HUES64 (cell line): ENCODE results near the gene ALDH7A1.
"Not testable (repeated sequence)": the region's sequence is repeated elsewhere in the genome, so short reads cannot be mapped to it uniquely, and the experiment has no call there.

ENCODE experiments used
- H3K27ac ChIP-seq: 2 replicates; pipeline ENCODE4 v1.7.0; 2013; ENCODE audit warnings: low read depth, low read length, inconsistent platforms
- H3K27me3 ChIP-seq: 2 replicates; pipeline ENCODE4 v1.6.1; 2013; ENCODE audit warnings: mild to moderate bottlenecking, low read length; ENCODE audit not compliant: insufficient read depth
- H3K36me3 ChIP-seq: 2 replicates; pipeline ENCODE4 v1.6.1; 2013; ENCODE audit warnings: mild to moderate bottlenecking, low read length; ENCODE audit not compliant: insufficient read depth
- H3K4me1 ChIP-seq: 2 replicates; pipeline ENCODE4 v1.6.1; 2013; ENCODE audit warnings: mild to moderate bottlenecking, low read length, moderate library complexity; ENCODE audit not compliant: insufficient read depth
- H3K4me3 ChIP-seq: 2 replicates; pipeline ENCODE4 v1.5.1; 2013; ENCODE audit warnings: mild to moderate bottlenecking, low read length, moderate library complexity
- H3K9ac ChIP-seq: 2 replicates; pipeline ENCODE4 v1.6.1; 2013; ENCODE audit warnings: mild to moderate bottlenecking, low read depth, low read length
- H3K9me3 ChIP-seq: 2 replicates; pipeline ENCODE4 v1.6.1; 2013; ENCODE audit warnings: low read depth, low read length; ENCODE audit not compliant: insufficient read depth
- WGBS: fragments of 150-250, 120-280 bp; methylation state at CpG from one replicate; pipeline ENCODE4 v1.1.7; 2013; ENCODE audit warnings: missing lambda C conversion rate; 5-methylcytosine and 5-hydroxymethylcytosine counted together

Gene ALDH7A1

GRCh38 chr5:126519637-126520592 is 75.1 kb downstream of the ALDH7A1 start:
- Histone ChIP-seq H3K9ac (no peak overlapping the region), H3K27me3 (no peaks in the 10 kb centered on the region), H3K4me1 (peaks cover 8% of the 10 kb centered on the region), H3K36me3 (no peaks in the 10 kb centered on the region), H3K9me3 (no peaks in the 10 kb centered on the region), H3K27ac (no peak overlapping the region), H3K4me3 (no peak overlapping the region)
- WGBS = 76% methylated on average over 6 of the region's 6 CpGs

- H3K36me3 ChIP-seq, H3K4me1 ChIP-seq, H3K4me3 ChIP-seq, H3K9me3 ChIP-seq, H3K9ac ChIP-seq, H3K27me3 ChIP-seq, H3K27ac ChIP-seq: not testable (repeated sequence)
- WGBS = 94% methylated on average over 4 of the region's 4 CpGs
Observed at GRCh38 chr5:126519223-126519622, 75.8 kb downstream of the ALDH7A1 start.

GRCh38 chr5:126516852-126517251 is 78.2 kb downstream of the ALDH7A1 start:
- no peak overlapping the region for H3K4me3 ChIP-seq
- H3K27ac ChIP-seq = no peak overlapping the region
- peaks cover 8% of the 10 kb centered on the region for H3K4me1 ChIP-seq
- H3K27me3 ChIP-seq = no peaks in the 10 kb centered on the region
- H3K36me3 ChIP-seq = no peaks in the 10 kb centered on the region
- no peak overlapping the region for H3K9ac ChIP-seq
- H3K9me3 ChIP-seq = no peaks in the 10 kb centered on the region

- Histone ChIP-seq H3K9me3 (no peaks in the 10 kb centered on the region), H3K27me3 (no peaks in the 10 kb centered on the region), H3K36me3 (no peaks in the 10 kb centered on the region), H3K4me1 (peaks cover 8% of the 10 kb centered on the region), H3K9ac (no peak overlapping the region), H3K4me3 (no peak overlapping the region), H3K27ac (no peak overlapping the region)
- 100% methylated on average over 1 of the region's 1 CpG for WGBS
Observed at GRCh38 chr5:126516133-126516532, 78.9 kb downstream of the ALDH7A1 start.

- H3K27me3 ChIP-seq = no peaks in the 10 kb centered on the region
- no peak overlapping the region for H3K9ac ChIP-seq
- H3K4me3 ChIP-seq = no peak overlapping the region
- peaks cover 8% of the 10 kb centered on the region for H3K4me1 ChIP-seq
- H3K9me3 ChIP-seq = no peaks in the 10 kb centered on the region
- no peaks in the 10 kb centered on the region for H3K36me3 ChIP-seq
- H3K27ac ChIP-seq = no peak overlapping the region
Observed at GRCh38 chr5:126515337-126515736, 79.7 kb downstream of the ALDH7A1 start.

- WGBS = 87% methylated on average over 9 of the region's 9 CpGs
- no peak overlapping the region for H3K27ac ChIP-seq
- H3K36me3 ChIP-seq = no peaks in the 10 kb centered on the region
- H3K4me1 ChIP-seq = peaks cover under 1% of the 10 kb centered on the region; the same call in 1 of the 2 replicates
- H3K9me3 ChIP-seq = no peaks in the 10 kb centered on the region
- no peak overlapping the region for H3K9ac ChIP-seq
- no peak overlapping the region for H3K4me3 ChIP-seq
- no peaks in the 10 kb centered on the region for H3K27me3 ChIP-seq
Observed at GRCh38 chr5:126514558-126515141, 80.4 kb downstream of the ALDH7A1 start.

- H3K27me3 ChIP-seq = no peaks in the 10 kb centered on the region
- H3K27ac ChIP-seq = no peak overlapping the region
- H3K36me3 ChIP-seq = no peaks in the 10 kb centered on the region
- no peaks in the 10 kb centered on the region for H3K9me3 ChIP-seq
- WGBS = 87% methylated on average over 4 of the region's 4 CpGs
- H3K4me1 ChIP-seq = no peaks in the 10 kb centered on the region
- H3K4me3 ChIP-seq = no peak overlapping the region
- no peak overlapping the region for H3K9ac ChIP-seq
Observed at GRCh38 chr5:126514131-126514557, 80.9 kb downstream of the ALDH7A1 start.

- H3K27me3 ChIP-seq = no peaks in the 10 kb centered on the region
- no peak overlapping the region for H3K9ac ChIP-seq
- no peaks in the 10 kb centered on the region for H3K36me3 ChIP-seq
- H3K4me3 ChIP-seq = no peak overlapping the region
- no peaks in the 10 kb centered on the region for H3K4me1 ChIP-seq
- 94% methylated on average over 4 of the region's 4 CpGs for whole genome bisulfite sequencing
- H3K27ac ChIP-seq = no peak overlapping the region
- no peaks in the 10 kb centered on the region for H3K9me3 ChIP-seq
Observed at GRCh38 chr5:126513703-126514102, 81.3 kb downstream of the ALDH7A1 start.

GRCh38 chr5:126513302-126513701 is 81.7 kb downstream of the ALDH7A1 start:
- 95% methylated on average over 2 of the region's 2 CpGs for WGBS
- no peaks in the 10 kb centered on the region for H3K4me1 ChIP-seq
- H3K36me3 ChIP-seq = no peaks in the 10 kb centered on the region
- H3K27me3 ChIP-seq = no peaks in the 10 kb centered on the region
- H3K9me3 ChIP-seq = no peaks in the 10 kb centered on the region
- no peak overlapping the region for H3K27ac ChIP-seq
- no peak overlapping the region for H3K9ac ChIP-seq
- no peak overlapping the region for H3K4me3 ChIP-seq

GRCh38 chr5:126512451-126512850 is 82.6 kb downstream of the ALDH7A1 start:
- H3K27me3 ChIP-seq = no peaks in the 10 kb centered on the region
- no peak overlapping the region for H3K9ac ChIP-seq
- H3K27ac ChIP-seq = no peak overlapping the region
- no peaks in the 10 kb centered on the region for H3K9me3 ChIP-seq
- no peak overlapping the region for H3K4me3 ChIP-seq
- 89% methylated on average over 3 of the region's 3 CpGs for WGBS
- no peaks in the 10 kb centered on the region for H3K4me1 ChIP-seq
- no peaks in the 10 kb centered on the region for H3K36me3 ChIP-seq

- no peak overlapping the region for H3K27ac ChIP-seq
- no peaks in the 10 kb centered on the region for H3K4me1 ChIP-seq
- no peaks in the 10 kb centered on the region for H3K9me3 ChIP-seq
- 88% methylated on average over 1 of the region's 1 CpG for WGBS
- H3K27me3 ChIP-seq = no peaks in the 10 kb centered on the region
- H3K9ac ChIP-seq = no peak overlapping the region
- H3K36me3 ChIP-seq = no peaks in the 10 kb centered on the region
- H3K4me3 ChIP-seq = no peak overlapping the region
Observed at GRCh38 chr5:126511961-126512360, 83.1 kb downstream of the ALDH7A1 start.
